Glomerular visceral epithelial cell (primary cell): ENCODE measurements around the gene IQCB1.
"Not testable (repeated sequence)": the region's sequence is repeated elsewhere in the genome, so short reads cannot be mapped to it uniquely, and the experiment has no call there.

Experiments used
- DNase-seq: peaks from one replicate; pipeline ENCODE4 v3.0.0-alpha.2; 2016; ENCODE audit errors: extremely low spot score

Gene IQCB1

GRCh38 chr3:121803771-121804320 lies 31.0 kb downstream of the IQCB1 start:
- DNase-seq: no peak

- DNase-seq: no peak
Measured at GRCh38 chr3:121800906-121801305, 34.0 kb downstream of the IQCB1 start.

- no peak for DNase-seq
Measured at GRCh38 chr3:121796970-121797369, 37.9 kb downstream of the IQCB1 start.

GRCh38 chr3:121794264-121794983 lies 40.4 kb downstream of the IQCB1 start:
- DNase-seq: no peak

- DNase-seq: no peak
Measured at GRCh38 chr3:121793078-121793477, 41.8 kb downstream of the IQCB1 start.

GRCh38 chr3:121786485-121786884 lies 48.4 kb downstream of the IQCB1 start:
- DNase-seq: no peak

- DNase-seq: not testable (repeated sequence)
Measured at GRCh38 chr3:121782784-121783183, 52.1 kb downstream of the IQCB1 start.

- no peak for DNase-seq
Measured at GRCh38 chr3:121781611-121782010, 53.2 kb downstream of the IQCB1 start.

GRCh38 chr3:121775095-121775494 lies 59.8 kb downstream of the IQCB1 start:
- DNase-seq: not testable (repeated sequence)

- no peak for DNase-seq
Measured at GRCh38 chr3:121769246-121769645, 65.6 kb downstream of the IQCB1 start.

GRCh38 chr3:121768452-121768851 lies 66.4 kb downstream of the IQCB1 start:
- no peak for DNase-seq

- no peak for DNase-seq
Measured at GRCh38 chr3:121759541-121760202, 75.2 kb downstream of the IQCB1 start.

- no peak for DNase-seq
Measured at GRCh38 chr3:121758727-121759450, 76.0 kb downstream of the IQCB1 start.

- no peak for DNase-seq
Measured at GRCh38 chr3:121757812-121758545, 76.9 kb downstream of the IQCB1 start.

GRCh38 chr3:121757087-121757811 lies 77.6 kb downstream of the IQCB1 start:
- DNase-seq: no peak

- DNase-seq: no peak
Measured at GRCh38 chr3:121752772-121753171, 82.1 kb downstream of the IQCB1 start.

GRCh38 chr3:121752261-121752660 lies 82.6 kb downstream of the IQCB1 start:
- no peak for DNase-seq

- no peak for DNase-seq
Measured at GRCh38 chr3:121750087-121750415, 84.8 kb downstream of the IQCB1 start.

GRCh38 chr3:121749276-121750086 lies 85.4 kb downstream of the IQCB1 start, which contains the start of gene GOLGB1:
Gene GOLGB1 (minus strand): TSS chr3:121749741. CDS start chr3:121730971, 18,770 bp downstream.
- DNase-seq: peak; percentile 98

GRCh38 chr3:121748680-121749275 lies 86.1 kb downstream of the IQCB1 start:
- peak; percentile 19 for DNase-seq
